ENCODE results near the gene THAP10.

- no peak for TF ChIP-seq CTCF (IDR thresholded peaks at IDR 0.05; ENCODE audit: insufficient read depth, low read depth, low read length)
- TF ChIP-seq EZH2 (IDR thresholded peaks at IDR 0.05; ENCODE audit: insufficient read depth, low read length) = no peak
Observed at GRCh38 chr15:70880781-70881180, 11.5 kb downstream of the THAP10 start.
